GM23338 (cell line): ENCODE results near the gene AFM.

ENCODE experiments used
- EZH2 ChIP-seq: fragments of 200-600 bp; sonication (generic); IDR thresholded peaks from one replicate; pipeline ENCODE4 v1.8.0; 2017; ENCODE audit warnings: antibody characterized with exemption, mild to moderate bottlenecking, low read depth; ENCODE audit not compliant: unreplicated experiment
- EZH2phosphoT487 ChIP-seq: fragments of 200-600 bp; sonication (generic); IDR thresholded peaks from one replicate; pipeline ENCODE4 v1.8.1; 2018; ENCODE audit warnings: antibody characterized with exemption; ENCODE audit not compliant: unreplicated experiment
- POLR2AphosphoS5 ChIP-seq: IDR thresholded peaks from 2 replicates; pipeline ENCODE4 v1.6.1; 2016; ENCODE audit warnings: antibody characterized with exemption, low read depth
- TF ChIP-seq, protein P1 (sequence below), 2 experiments: fragments of 200-600 bp in 1 of 2; sonication (generic) in 1 of 2; conservative IDR thresholded peaks; 2 replicates each; pipeline versions ENCODE4 v1.5.1 to v1.6.1; 2016 to 2017; ENCODE audit warnings: antibody characterized with exemption in 2 of 2, low read depth in 2 of 2, mild to moderate bottlenecking in 2 of 2, moderate library complexity in 1 of 2
- TF ChIP-seq, protein P2 (sequence below): IDR thresholded peaks from 2 replicates; pipeline ENCODE4 v1.6.1; 2016; ENCODE audit warnings: antibody characterized with exemption

DNA sequence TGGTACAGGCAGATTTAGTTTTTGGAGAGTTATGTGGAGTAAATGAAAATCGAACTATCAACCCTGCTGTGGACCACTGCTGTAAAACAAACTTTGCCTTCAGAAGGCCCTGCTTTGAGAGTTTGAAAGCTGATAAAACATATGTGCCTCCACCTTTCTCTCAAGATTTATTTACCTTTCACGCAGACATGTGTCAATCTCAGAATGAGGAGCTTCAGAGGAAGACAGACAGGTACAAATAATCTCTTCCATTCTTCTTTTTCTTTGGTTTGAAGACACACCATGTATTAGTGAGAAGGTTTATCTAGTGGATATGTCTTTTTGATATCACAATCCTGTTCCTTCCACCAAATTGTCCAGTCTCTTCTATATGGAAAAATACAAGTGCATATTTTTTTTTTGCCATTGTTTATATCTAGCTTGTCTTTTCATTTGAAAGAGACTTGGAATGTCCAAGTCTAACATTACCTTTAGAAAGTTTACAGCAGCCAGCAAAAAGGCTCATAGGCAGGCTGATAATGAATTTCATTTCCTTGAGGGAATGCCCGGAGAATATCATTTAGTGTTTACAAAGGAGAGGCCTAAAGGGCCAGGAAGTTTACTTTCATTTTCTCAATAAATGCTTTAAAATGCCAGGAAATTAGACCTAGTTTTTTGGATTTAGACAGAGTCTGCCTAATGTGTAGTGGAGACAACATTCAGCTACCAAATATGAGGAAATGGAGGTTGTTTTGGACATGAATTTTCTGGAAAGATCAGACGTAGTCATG, 18.6 kb downstream of the AFM start:
- TF ChIP-seq POLR2AphosphoS5 = no peak
- TF ChIP-seq EZH2phosphoT487 = no peak
- TF ChIP-seq, protein P1, sequence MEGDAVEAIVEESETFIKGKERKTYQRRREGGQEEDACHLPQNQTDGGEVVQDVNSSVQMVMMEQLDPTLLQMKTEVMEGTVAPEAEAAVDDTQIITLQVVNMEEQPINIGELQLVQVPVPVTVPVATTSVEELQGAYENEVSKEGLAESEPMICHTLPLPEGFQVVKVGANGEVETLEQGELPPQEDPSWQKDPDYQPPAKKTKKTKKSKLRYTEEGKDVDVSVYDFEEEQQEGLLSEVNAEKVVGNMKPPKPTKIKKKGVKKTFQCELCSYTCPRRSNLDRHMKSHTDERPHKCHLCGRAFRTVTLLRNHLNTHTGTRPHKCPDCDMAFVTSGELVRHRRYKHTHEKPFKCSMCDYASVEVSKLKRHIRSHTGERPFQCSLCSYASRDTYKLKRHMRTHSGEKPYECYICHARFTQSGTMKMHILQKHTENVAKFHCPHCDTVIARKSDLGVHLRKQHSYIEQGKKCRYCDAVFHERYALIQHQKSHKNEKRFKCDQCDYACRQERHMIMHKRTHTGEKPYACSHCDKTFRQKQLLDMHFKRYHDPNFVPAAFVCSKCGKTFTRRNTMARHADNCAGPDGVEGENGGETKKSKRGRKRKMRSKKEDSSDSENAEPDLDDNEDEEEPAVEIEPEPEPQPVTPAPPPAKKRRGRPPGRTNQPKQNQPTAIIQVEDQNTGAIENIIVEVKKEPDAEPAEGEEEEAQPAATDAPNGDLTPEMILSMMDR (conservative IDR thresholded peaks at IDR 0.05; ENCODE audit: low read depth in 2 of 2) = no peak
- no peak for TF ChIP-seq EZH2
- TF ChIP-seq, protein P2, sequence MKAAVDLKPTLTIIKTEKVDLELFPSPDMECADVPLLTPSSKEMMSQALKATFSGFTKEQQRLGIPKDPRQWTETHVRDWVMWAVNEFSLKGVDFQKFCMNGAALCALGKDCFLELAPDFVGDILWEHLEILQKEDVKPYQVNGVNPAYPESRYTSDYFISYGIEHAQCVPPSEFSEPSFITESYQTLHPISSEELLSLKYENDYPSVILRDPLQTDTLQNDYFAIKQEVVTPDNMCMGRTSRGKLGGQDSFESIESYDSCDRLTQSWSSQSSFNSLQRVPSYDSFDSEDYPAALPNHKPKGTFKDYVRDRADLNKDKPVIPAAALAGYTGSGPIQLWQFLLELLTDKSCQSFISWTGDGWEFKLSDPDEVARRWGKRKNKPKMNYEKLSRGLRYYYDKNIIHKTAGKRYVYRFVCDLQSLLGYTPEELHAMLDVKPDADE = no peak
